Right ventricle myocardium inferior (tissue), 1 donor: ENCODE measurements around the gene TJAP1. TPM values are rescaled to one million over a fixed set of nuclear protein-coding genes. Genes with fewer than 3 reads are reported as not detected.

Experiments used
- ATAC-seq: fragments of 200-7000 bp; cut with Tn5 transposase; one replicate; pipeline ENCODE4 v1.9.1; 2020; ENCODE audit warnings: mild to moderate bottlenecking, moderate library complexity
- DNase-seq: peaks from one replicate; pipeline ENCODE4 v3.0.0; 2021; ENCODE audit errors: missing footprints
- intact Hi-C: fragments of 100-400 bp; cut with DNase I; formaldehyde crosslinking; loops from one replicate; pipeline ENCODE4 v1.11.0; 2022
- microRNA-seq: library from miRNA; unstranded; fragments of <30 nt; microRNA quantifications from one replicate; pipeline ENCODE4 v1.2.0, GENCODE V29; 2020
- total RNA-seq: library from RNA; stranded (reverse); fragmentation: NEBNext Ultra II Directional; extraction: Animal tissue kit (Norgen Biotek cat#: 25700); gene quantifications from one replicate; pipeline ENCODE4 v1.2.1, GENCODE V29; 2021
- donor health status: DM: no; HTN: yes; CAD: no; lungs with severe emphysema.

The TJAP1 gene
- total RNA-seq, 1 donor from 2014 or later: 17.4 TPM

GRCh38 chr6:43547222-43547621 lies 69.9 kb downstream of the TJAP1 start:
- ATAC-seq (no peak), DNase-seq (no peak)
- intact Hi-C loops: no loop called here

Small RNA genes within 50 kb of the gene (microRNA-seq; reads per million reads assigned to microRNA genes)
- gene MIR6780B: not detected

Other genes starting within 250 kb of the TJAP1 start
- 29.9 TPM for gene DNPH1, start 248.1 kb upstream of the TJAP1 start, total RNA-seq
- 0.19 TPM for gene TTBK1, start 234.1 kb upstream of the TJAP1 start, total RNA-seq
- gene SLC22A7, start 179.3 kb upstream of the TJAP1 start, total RNA-seq: not detected
- 7.1 TPM for gene CRIP3, start 168.7 kb upstream of the TJAP1 start, total RNA-seq
- 11.3 TPM for gene ZNF318, start 107.9 kb upstream of the TJAP1 start, total RNA-seq
- gene ABCC10, start 50.0 kb upstream of the TJAP1 start, total RNA-seq: 14.8 TPM
- 1.9 TPM for gene DLK2, start 22.0 kb upstream of the TJAP1 start, total RNA-seq
- gene LRRC73, start 32.8 kb downstream of the TJAP1 start, total RNA-seq: 1.6 TPM
- 72.2 TPM for gene YIPF3, start 39.4 kb downstream of the TJAP1 start, total RNA-seq
- 17.3 TPM for gene POLR1C, start 39.5 kb downstream of the TJAP1 start, total RNA-seq
- 11.7 TPM for gene XPO5, start 98.5 kb downstream of the TJAP1 start, total RNA-seq
- gene POLH, start 98.6 kb downstream of the TJAP1 start, total RNA-seq: 5.9 TPM
- 23.9 TPM for gene GTPBP2, start 151.7 kb downstream of the TJAP1 start, total RNA-seq
- gene MAD2L1BP, start 158.3 kb downstream of the TJAP1 start, total RNA-seq: 26.7 TPM
- 0.11 TPM for gene RSPH9, start 167.5 kb downstream of the TJAP1 start, total RNA-seq
- gene MRPS18A, start 210.2 kb downstream of the TJAP1 start, total RNA-seq: 43.1 TPM